Chondrocyte (in vitro differentiated cells): Measurements from ENCODE around the gene LDLRAD4. TPM values are rescaled to one million over a fixed set of nuclear protein-coding genes. Genes with fewer than 3 reads are reported as not detected.
"Not testable (repeated sequence)": the region's sequence is repeated elsewhere in the genome, so short reads cannot be mapped to it uniquely, and the experiment has no call there.

ENCODE experiments used
- DNase-seq: peaks from one replicate; pipeline ENCODE4 v3.0.0; 2021; ENCODE audit warnings: mixed read lengths, low spot score
- H3K27ac Mint-ChIP-seq: one replicate; pipeline ENCODE4 v1.8.0; 2021; ENCODE audit warnings: mild to moderate bottlenecking, moderate library complexity, mixed read lengths; ENCODE audit not compliant: unreplicated experiment
- H3K27me3 Mint-ChIP-seq: 2 replicates; pipeline ENCODE4 v1.8.0; 2021; ENCODE audit warnings: low read depth, mixed read lengths
- H3K36me3 Mint-ChIP-seq: 2 replicates; pipeline ENCODE4 v1.8.0; 2021; ENCODE audit warnings: low read depth, mixed read lengths
- H3K4me1 Mint-ChIP-seq: 2 replicates; pipeline ENCODE4 v1.8.0; 2021; ENCODE audit warnings: low read depth, mild to moderate bottlenecking, mixed read lengths
- H3K4me3 Mint-ChIP-seq: one replicate; pipeline ENCODE4 v1.8.0; 2021; ENCODE audit warnings: mild to moderate bottlenecking, moderate library complexity, mixed read lengths; ENCODE audit not compliant: unreplicated experiment
- H3K9me3 Mint-ChIP-seq: 2 replicates; pipeline ENCODE4 v1.8.0; 2021; ENCODE audit warnings: low read depth, mixed read lengths
- CTCF ChIP-seq: fragments of 200-600 bp; sonication (generic); IDR thresholded peaks from 2 replicates; pipeline ENCODE4 v1.5.0; 2021; ENCODE audit warnings: antibody characterized with exemption, mild to moderate bottlenecking, moderate library complexity
- total RNA-seq: library from RNA; stranded (reverse); gene quantifications from 3 replicates; pipeline ENCODE4 v1.2.1, GENCODE V29; 2021

LDLRAD4 gene
- total RNA-seq, 1 donor from 2014 or later: 80.5 TPM

- H3K9me3 Mint-ChIP-seq: peaks cover 4% of the 10 kb centered on the region
- H3K27ac Mint-ChIP-seq: no peak overlapping the region
- peaks cover 66% of the 10 kb centered on the region for H3K4me1 Mint-ChIP-seq
- peaks cover 5% of the 10 kb centered on the region for H3K36me3 Mint-ChIP-seq
- no peak overlapping the region for H3K4me3 Mint-ChIP-seq
- no peaks in the 10 kb centered on the region for H3K27me3 Mint-ChIP-seq
- DNase-seq: no peak
- no peak for TF ChIP-seq CTCF
Observed at GRCh38 chr18:13473751-13474150, 255.2 kb downstream of the LDLRAD4 start.

- Mint-ChIP-seq H3K9me3 (peaks cover 1% of the 10 kb centered on the region), H3K36me3 (peaks cover 5% of the 10 kb centered on the region), H3K4me1 (peaks cover 66% of the 10 kb centered on the region), H3K27me3 (no peaks in the 10 kb centered on the region), H3K4me3 (no peak overlapping the region), H3K27ac (peak overlapping the region; percentile 87)
- no peak for DNase-seq
- TF ChIP-seq CTCF: no peak
Observed at GRCh38 chr18:13474336-13474735, 255.8 kb downstream of the LDLRAD4 start.

DNA sequence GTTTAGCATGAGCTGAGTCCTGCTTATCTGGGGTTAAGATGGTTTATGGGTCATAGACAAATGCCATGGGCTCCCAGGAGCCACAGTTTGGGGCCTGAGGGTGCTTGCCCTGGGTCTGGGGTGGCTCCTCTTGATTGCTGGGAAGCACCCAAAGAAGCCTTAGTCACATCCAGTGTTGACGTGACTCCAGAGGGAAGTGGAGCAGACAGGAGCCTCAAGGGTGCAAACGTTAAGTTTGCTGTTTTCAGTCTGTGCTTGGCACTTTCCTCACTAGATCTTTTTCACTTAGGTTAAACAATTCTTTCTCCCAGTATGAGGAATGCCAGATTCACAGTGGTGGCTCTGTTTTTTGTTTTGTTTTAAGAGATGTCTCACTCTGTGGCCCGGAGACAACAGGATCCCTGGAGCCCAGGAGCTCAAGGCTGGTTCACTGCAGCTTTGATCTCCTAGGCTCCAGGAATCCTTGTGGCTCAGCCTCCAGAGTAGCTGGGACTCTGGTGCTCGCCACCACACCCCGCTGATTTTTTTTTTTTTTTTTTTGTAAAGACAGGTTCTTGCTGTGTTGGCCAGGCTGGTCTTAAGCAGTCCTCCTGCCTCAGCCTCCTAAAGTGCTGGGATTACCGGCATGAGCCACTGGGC lies 256.5 kb downstream of the LDLRAD4 start:
- H3K27me3 Mint-ChIP-seq: no peaks in the 10 kb centered on the region
- no peak for DNase-seq
- peaks cover 5% of the 10 kb centered on the region for H3K36me3 Mint-ChIP-seq
- H3K9me3 Mint-ChIP-seq: peaks cover 3% of the 10 kb centered on the region
- H3K4me1 Mint-ChIP-seq: peaks cover 65% of the 10 kb centered on the region
- H3K4me3 Mint-ChIP-seq: no peak overlapping the region
- no peak for TF ChIP-seq CTCF
- H3K27ac Mint-ChIP-seq: peak overlapping the region; percentile 87

GRCh38 chr18:13476312-13476711 lies 257.8 kb downstream of the LDLRAD4 start:
- H3K4me3 Mint-ChIP-seq, H3K36me3 Mint-ChIP-seq, H3K27me3 Mint-ChIP-seq, DNase-seq, H3K9me3 Mint-ChIP-seq: not testable (repeated sequence)
- peak overlapping the region; percentile 10 for H3K27ac Mint-ChIP-seq
- H3K4me1 Mint-ChIP-seq: peaks cover 63% of the 10 kb centered on the region

DNA sequence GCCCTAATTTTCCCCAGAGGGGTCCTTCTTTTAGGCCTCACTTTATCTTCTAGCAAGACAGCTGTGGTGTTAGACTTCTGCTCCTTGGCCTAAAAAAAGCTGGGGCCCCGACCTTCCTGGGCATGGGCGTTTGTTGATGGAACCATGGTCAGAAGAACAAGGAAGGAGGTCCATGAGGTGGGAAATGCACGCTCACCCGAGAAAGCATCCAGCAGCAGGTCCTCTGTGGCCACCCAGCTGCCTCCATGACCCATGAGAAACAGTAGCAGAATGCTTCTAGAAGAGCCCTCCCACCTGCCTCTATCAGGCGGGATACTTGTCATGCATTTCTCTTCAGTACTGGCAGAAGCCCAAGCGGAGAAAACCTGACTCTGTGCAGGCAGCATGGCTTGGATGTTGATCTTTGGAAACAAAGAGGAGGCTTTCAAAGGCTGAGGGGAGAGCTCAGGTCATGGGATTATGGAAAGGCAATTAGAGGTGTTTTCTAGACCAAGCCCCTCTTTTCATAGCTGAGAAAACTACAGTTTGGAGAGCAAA lies 258.7 kb downstream of the LDLRAD4 start:
- Mint-ChIP-seq H3K4me1 (peaks cover 59% of the 10 kb centered on the region), H3K4me3 (no peak overlapping the region), H3K9me3 (peaks cover 3% of the 10 kb centered on the region), H3K27ac (no peak overlapping the region), H3K27me3 (no peaks in the 10 kb centered on the region), H3K36me3 (peaks cover 8% of the 10 kb centered on the region)
- no peak for TF ChIP-seq CTCF
- DNase-seq: no peak
